IMR-90 (cell line): Measurements from ENCODE around the gene GCNT4. TPM values are rescaled to one million over a fixed set of nuclear protein-coding genes. Genes with fewer than 3 reads are reported as not detected.

ENCODE experiments used
- ATAC-seq: fragments of 200-7000 bp; cut with Tn5 transposase; 2 replicates; pipeline ENCODE4 v1.9.1; 2020; ENCODE audit warnings: low read depth, mild to moderate bottlenecking, moderate library complexity
- BruUV-seq: library from RNA; stranded (reverse); fragments of 400-500 nt; replicated peaks from 2 replicates; lab custom pipeline; 2021; lab: Mats Ljungman, UMichigan
- CTCF ChIA-PET: fragments of 300-600 bp; formaldehyde crosslinking; extraction: SDS; loops from one replicate; lab custom pipeline; 2021; ENCODE audit warnings: antibody characterized with exemption; lab: Yijun Ruan, JAX
- POLR2A ChIA-PET: fragments of 300-600 bp; sonication (Branson Sonifier 250); formaldehyde crosslinking; loops from one replicate; lab custom pipeline; 2022; ENCODE audit warnings: antibody characterized with exemption; ENCODE audit not compliant: unreplicated experiment; lab: Charles Lee
- DNase-seq: peaks from one replicate; pipeline ENCODE4 v3.0.0; 2013
- H2AFZ ChIP-seq: replicated peaks from 2 replicates; pipeline ENCODE3; 2013; ENCODE audit warnings: low read length, mild to moderate bottlenecking; ENCODE audit not compliant: poor library complexity
- H2AK5ac ChIP-seq: 2 replicates; pipeline ENCODE4 v1.6.1; 2013; ENCODE audit warnings: low read depth, low read length, inconsistent platforms
- H2AK9ac ChIP-seq: replicated peaks from 2 replicates; pipeline ENCODE3; 2013; ENCODE audit warnings: mild to moderate bottlenecking, low read depth, low read length, moderate library complexity; ENCODE audit not compliant: poor library complexity
- H2BK120ac ChIP-seq: 2 replicates; pipeline ENCODE4 v1.6.1; 2013; ENCODE audit warnings: low read depth, low read length, inconsistent platforms
- H2BK15ac ChIP-seq: 3 replicates; pipeline ENCODE4 v1.6.1; 2013; ENCODE audit warnings: low read depth, low read length, inconsistent platforms
- H2BK20ac ChIP-seq: 2 replicates; pipeline ENCODE4 v1.6.1; 2013; ENCODE audit warnings: low read depth, mild to moderate bottlenecking, inconsistent platforms, low read length, moderate library complexity
- H2BK5ac ChIP-seq: 2 replicates; pipeline ENCODE4 v1.6.1; 2013; ENCODE audit warnings: mild to moderate bottlenecking, low read depth, low read length, inconsistent platforms; ENCODE audit not compliant: poor library complexity, severe bottlenecking
- H3K14ac ChIP-seq: replicated peaks from 2 replicates; pipeline ENCODE4 v1.6.1; 2013; ENCODE audit warnings: low read depth, low read length, inconsistent platforms
- H3K18ac ChIP-seq: 2 replicates; pipeline ENCODE4 v1.6.1; 2013; ENCODE audit warnings: low read depth, low read length, control low read depth
- H3K23ac ChIP-seq: 2 replicates; pipeline ENCODE4 v1.6.1; 2013; ENCODE audit warnings: low read depth, low read length, inconsistent platforms
- H3K27ac ChIP-seq: 2 replicates; pipeline ENCODE4 v1.5.1; 2013; ENCODE audit warnings: mild to moderate bottlenecking, control low read depth, low read length; ENCODE audit not compliant: insufficient read depth
- H3K27me3 ChIP-seq: 2 replicates; pipeline ENCODE4 v1.6.1; 2013; ENCODE audit warnings: low read length; ENCODE audit not compliant: control insufficient read depth, insufficient read depth
- H3K36me3 ChIP-seq: 2 replicates; pipeline ENCODE4 v1.6.1; 2013; ENCODE audit warnings: low read length, mixed read lengths; ENCODE audit not compliant: control insufficient read depth, insufficient read depth
- H3K4ac ChIP-seq: 2 replicates; pipeline ENCODE4 v1.6.1; 2013; ENCODE audit warnings: low read depth, low read length, inconsistent platforms
- H3K4me1 ChIP-seq: 2 replicates; pipeline ENCODE4 v1.6.1; 2013; ENCODE audit warnings: low read length, mixed read lengths; ENCODE audit not compliant: control insufficient read depth, insufficient read depth
- H3K4me2 ChIP-seq: 2 replicates; pipeline ENCODE4 v1.6.1; 2013; ENCODE audit warnings: low read depth, mild to moderate bottlenecking, control low read depth, low read length, moderate library complexity
- H3K4me3 ChIP-seq: 2 replicates; pipeline ENCODE4 v1.5.1; 2013; ENCODE audit warnings: low read depth, mild to moderate bottlenecking, control low read depth, low read length, moderate library complexity; ENCODE audit not compliant: insufficient read depth
- H3K56ac ChIP-seq: 2 replicates; pipeline ENCODE4 v1.6.1; 2013; ENCODE audit warnings: low read length, inconsistent platforms; ENCODE audit not compliant: insufficient read depth; ENCODE audit errors: extremely low read depth
- H3K79me1 ChIP-seq, 2 experiments: 2 replicates each; pipeline ENCODE4 v1.6.1; 2013; ENCODE audit warnings: low read length in 2 of 2, inconsistent platforms in 1 of 2, low read depth in 1 of 2
- H3K9ac ChIP-seq: 2 replicates; pipeline ENCODE4 v1.6.1; 2013; ENCODE audit warnings: low read depth, low read length, control low read depth
- H3K9me1 ChIP-seq: 2 replicates; pipeline ENCODE4 v1.6.1; 2013; ENCODE audit warnings: low read length, inconsistent platforms; ENCODE audit not compliant: insufficient read depth
- H3K9me3 ChIP-seq: 2 replicates; pipeline ENCODE4 v1.6.1; 2013; ENCODE audit warnings: low read length; ENCODE audit not compliant: control insufficient read depth, insufficient read depth
- H4K20me1 ChIP-seq: 2 replicates; pipeline ENCODE4 v1.6.1; 2013; ENCODE audit warnings: low read length, inconsistent platforms; ENCODE audit not compliant: insufficient read depth
- H4K5ac ChIP-seq: 2 replicates; pipeline ENCODE4 v1.6.1; 2013; ENCODE audit warnings: mild to moderate bottlenecking, low read depth, low read length, control low read depth
- H4K8ac ChIP-seq, 2 experiments: 2 replicates each; pipeline ENCODE4 v1.6.1; 2013; ENCODE audit warnings: low read depth in 2 of 2, low read length in 2 of 2, control low read depth in 1 of 2, inconsistent platforms in 1 of 2
- H4K91ac ChIP-seq: 2 replicates; pipeline ENCODE4 v1.6.1; 2013; ENCODE audit warnings: low read depth, low read length, inconsistent platforms; ENCODE audit not compliant: insufficient read depth
- CEBPB ChIP-seq: IDR thresholded peaks from 2 replicates; pipeline ENCODE4 v1.6.1; 2012; ENCODE audit warnings: low read depth, low read length, improper control_type of control experiment
- CHD1 ChIP-seq: IDR thresholded peaks from 2 replicates; pipeline ENCODE4 v1.6.1; 2012; ENCODE audit warnings: low read depth, low read length, improper control_type of control experiment
- FOS ChIP-seq: fragments of 150-350 bp; IDR thresholded peaks from 2 replicates; pipeline ENCODE4 v1.6.1; 2016; ENCODE audit warnings: low read depth, low read length
- MXI1 ChIP-seq: IDR thresholded peaks from 2 replicates; pipeline ENCODE4 v1.6.1; 2012; ENCODE audit warnings: low read depth, mild to moderate bottlenecking, low read length, moderate library complexity, borderline replicate concordance
- RCOR1 ChIP-seq: IDR thresholded peaks from 2 replicates; pipeline ENCODE4 v1.6.1; 2012; ENCODE audit warnings: mild to moderate bottlenecking, low read length, improper control_type of control experiment; ENCODE audit not compliant: insufficient replicate concordance
- RFX5 ChIP-seq: IDR thresholded peaks from 2 replicates; pipeline ENCODE4 v1.8.0; 2012; ENCODE audit warnings: low read depth, mild to moderate bottlenecking, low read length, moderate library complexity
- SMC3 ChIP-seq: fragments of 150-350 bp; IDR thresholded peaks from 2 replicates; pipeline ENCODE4 v1.6.1; 2016; ENCODE audit warnings: low read depth, mild to moderate bottlenecking, antibody characterized with exemption, low read length, moderate library complexity
- WGBS, 2 experiments: methylation state at CpG; one replicate each; pipeline versions ENCODE4 v1.1.5 to v1.1.7; 2013; ENCODE audit warnings: missing lambda C conversion rate in 2 of 2; ENCODE audit not compliant: insufficient read length in 1 of 2; ENCODE audit errors: extremely low coverage in 2 of 2; 5-methylcytosine and 5-hydroxymethylcytosine counted together
- dilution Hi-C: fragments of 300-500 bp; cut with HindIII; formaldehyde crosslinking; loops from one replicate; pipeline ENCODE4 v1.14.3; 2018; ENCODE audit warnings: low sequenced_read_pairs; ENCODE audit not compliant: unreplicated experiment
- in situ Hi-C: fragments of 300-500 bp; cut with MboI; formaldehyde crosslinking; loops from 3 replicates; pipeline ENCODE4 v1.14.3; 2019; ENCODE audit warnings: low sequenced_read_pairs, inconsistent platforms, mixed read lengths
- intact Hi-C: fragments of 100-400 bp; cut with micrococcal nuclease; formaldehyde crosslinking; loops from 2 replicates; pipeline ENCODE4 v1.10.0; 2022
- polyA plus RNA-seq, 3 experiments: library from polyadenylated mRNA; depleted of rRNA; stranded (reverse); fragments of >200 nt; gene quantifications; 2 replicates each; pipeline ENCODE4 v1.2.3, GENCODE V29; 2012; ENCODE audit warnings: low replicate concordance in 1 of 3
- total RNA-seq: library from RNA; depleted of rRNA; stranded (reverse); fragments of >200 nt; gene quantifications from 2 replicates; pipeline ENCODE4 v1.2.3, GENCODE V29; 2012
- TF ChIP-seq, protein P1 (sequence below): fragments of 150-350 bp; IDR thresholded peaks from 2 replicates; pipeline ENCODE4 v1.6.1; 2017; ENCODE audit warnings: mild to moderate bottlenecking, antibody characterized with exemption, low read length, low read depth
- TF ChIP-seq, protein P2 (sequence below): fragments of 150-350 bp; IDR thresholded peaks from 2 replicates; pipeline ENCODE4 v1.6.1; 2016; ENCODE audit warnings: low read depth, mild to moderate bottlenecking, low read length, moderate library complexity, borderline replicate concordance

Gene GCNT4
- total and polyA plus RNA-seq, 2 of the 4 experiments (the other 2 are of a cell fraction) = 0.46 to 1.8 TPM

DNA sequence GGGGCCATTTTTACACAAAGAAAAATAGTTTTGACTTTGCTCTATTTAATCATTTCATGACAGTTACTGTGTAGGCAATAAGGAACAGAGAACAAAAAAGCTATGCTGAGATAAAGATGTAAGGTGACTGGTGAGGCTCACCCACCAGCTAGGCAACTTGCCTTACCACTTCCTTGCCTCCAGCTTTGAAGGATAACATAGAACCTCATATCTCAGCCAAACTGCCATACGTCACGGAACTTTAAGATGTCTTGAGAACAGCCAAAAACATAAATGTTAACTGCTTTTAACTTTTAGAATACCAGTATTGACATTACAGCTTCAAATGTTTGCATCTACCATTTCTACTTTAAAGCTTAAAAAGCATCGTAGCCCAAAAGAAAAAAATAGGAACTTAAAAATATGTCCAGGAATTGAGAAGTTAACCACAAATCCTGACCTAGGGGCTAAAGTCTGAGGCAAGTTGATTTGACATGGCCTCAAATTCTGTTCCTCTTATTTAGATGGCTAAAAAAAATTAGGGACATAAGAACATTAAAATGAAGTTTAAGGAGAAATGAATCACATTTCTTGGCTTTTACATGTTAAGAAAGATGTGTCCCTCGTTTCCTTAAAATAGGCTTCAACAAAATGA, 7.7 kb upstream of the GCNT4 start:
- Histone ChIP-seq H3K4me3 (no peak overlapping the region), H3K18ac (no peak overlapping the region), H3K14ac (0 out of 2 replicates have a peak overlapping the region, but pooled peaks have one; percentile 29), H3K36me3 (no peaks in the 10 kb centered on the region), H3K9me1 (peaks cover 5% of the 10 kb centered on the region; the same call in 1 of the 2 replicates), H3K4me1 (peaks cover 7% of the 10 kb centered on the region), H2BK20ac (no peak overlapping the region), H3K9me3 (no peaks in the 10 kb centered on the region), H3K27me3 (no peaks in the 10 kb centered on the region), H2BK15ac (no peak overlapping the region), H2BK120ac (no peak overlapping the region), H2AK9ac (no peak overlapping the region), H3K4me2 (no peak overlapping the region), H3K4ac (no peak overlapping the region), H2BK5ac (no peak overlapping the region), H3K27ac (no peak overlapping the region), H2AFZ (no peak overlapping the region), H3K23ac (peak overlapping the region; percentile 55; the same call in 1 of the 2 replicates), H3K56ac (no peak overlapping the region), H4K8ac (no peak overlapping the region), H4K5ac (no peak overlapping the region), H4K91ac (no peak overlapping the region), H2AK5ac (no peak overlapping the region), H3K9ac (no peak overlapping the region), H3K79me1 (no peaks in the 10 kb centered on the region), H4K20me1 (no peaks in the 10 kb centered on the region)
- in situ Hi-C loops = no loop called here
- BruUV-seq = no TSS peak
- ATAC-seq = no peak
- no peak for DNase-seq
- intact Hi-C loops = loop anchor here (10.0 kb wide), 3 partner anchors 205 to 1755 kb away; partner anchors contain the start of gene F2RL1
- dilution Hi-C loops = no loop called here
- TF ChIP-seq MXI1 (no peak), FOS (no peak), RCOR1 (no peak), CEBPB (no peak), CHD1 (no peak), SMC3 (no peak), RFX5 (no peak)
- TF ChIP-seq, protein P1, sequence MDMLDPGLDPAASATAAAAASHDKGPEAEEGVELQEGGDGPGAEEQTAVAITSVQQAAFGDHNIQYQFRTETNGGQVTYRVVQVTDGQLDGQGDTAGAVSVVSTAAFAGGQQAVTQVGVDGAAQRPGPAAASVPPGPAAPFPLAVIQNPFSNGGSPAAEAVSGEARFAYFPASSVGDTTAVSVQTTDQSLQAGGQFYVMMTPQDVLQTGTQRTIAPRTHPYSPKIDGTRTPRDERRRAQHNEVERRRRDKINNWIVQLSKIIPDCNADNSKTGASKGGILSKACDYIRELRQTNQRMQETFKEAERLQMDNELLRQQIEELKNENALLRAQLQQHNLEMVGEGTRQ = no peak
- TF ChIP-seq, protein P2, sequence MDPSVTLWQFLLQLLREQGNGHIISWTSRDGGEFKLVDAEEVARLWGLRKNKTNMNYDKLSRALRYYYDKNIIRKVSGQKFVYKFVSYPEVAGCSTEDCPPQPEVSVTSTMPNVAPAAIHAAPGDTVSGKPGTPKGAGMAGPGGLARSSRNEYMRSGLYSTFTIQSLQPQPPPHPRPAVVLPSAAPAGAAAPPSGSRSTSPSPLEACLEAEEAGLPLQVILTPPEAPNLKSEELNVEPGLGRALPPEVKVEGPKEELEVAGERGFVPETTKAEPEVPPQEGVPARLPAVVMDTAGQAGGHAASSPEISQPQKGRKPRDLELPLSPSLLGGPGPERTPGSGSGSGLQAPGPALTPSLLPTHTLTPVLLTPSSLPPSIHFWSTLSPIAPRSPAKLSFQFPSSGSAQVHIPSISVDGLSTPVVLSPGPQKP = no peak
- 60% methylated on average over 2 of the region's 4 CpGs; no CpG with 5 or more reads in 1 of the 2 experiments for WGBS, 2 experiments
- ChIA-PET POLR2A (no interaction called here), CTCF (interaction anchor here (1.2 kb wide), 1 partner anchor 10 kb away, joined by 5 read pairs; no protein-coding TSS in a partner anchor)
